HG02623 (cell line): ENCODE measurements around the gene JMJD6.
"Not testable (repeated sequence)": the region's sequence is repeated elsewhere in the genome, so short reads cannot be mapped to it uniquely, and the experiment has no call there.

ENCODE experiments used
- ATAC-seq: cut with Tn5 transposase; IDR thresholded peaks from one replicate; pipeline ENCODE4 v1.9.1; 2021; ENCODE audit warnings: moderate library complexity; ENCODE audit not compliant: unreplicated experiment

The JMJD6 gene

GRCh38 chr17:76700270-76700616 is 26.2 kb downstream of the JMJD6 start:
- ATAC-seq: no peak

DNA sequence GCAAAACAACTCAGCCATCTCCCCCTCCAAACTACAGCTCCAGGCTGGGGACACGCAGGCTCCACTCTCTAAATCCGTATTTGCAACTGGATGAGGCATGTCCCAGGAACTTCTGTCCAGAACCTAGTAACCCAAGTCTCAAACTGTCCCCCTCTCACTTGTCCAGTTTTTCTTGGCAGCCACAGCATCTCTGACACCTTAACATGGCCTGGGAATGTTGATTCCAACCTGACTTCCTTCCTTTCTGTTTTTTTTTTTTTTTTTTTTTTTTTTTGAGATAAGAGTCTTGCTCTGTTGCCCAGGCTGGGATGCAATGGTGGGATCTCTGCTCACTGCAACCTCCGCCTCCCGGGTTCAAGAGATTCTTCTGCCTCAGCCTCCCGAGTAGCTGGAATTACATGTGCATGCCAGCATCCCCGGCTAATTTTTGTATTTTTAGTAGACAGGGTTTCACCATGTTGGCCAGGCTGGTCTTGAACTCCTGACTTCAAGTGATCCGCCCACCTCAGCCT is 27.9 kb downstream of the JMJD6 start:
- ATAC-seq: not testable (repeated sequence)

GRCh38 chr17:76697702-76698465 is 28.5 kb downstream of the JMJD6 start:
- ATAC-seq: no peak

DNA sequence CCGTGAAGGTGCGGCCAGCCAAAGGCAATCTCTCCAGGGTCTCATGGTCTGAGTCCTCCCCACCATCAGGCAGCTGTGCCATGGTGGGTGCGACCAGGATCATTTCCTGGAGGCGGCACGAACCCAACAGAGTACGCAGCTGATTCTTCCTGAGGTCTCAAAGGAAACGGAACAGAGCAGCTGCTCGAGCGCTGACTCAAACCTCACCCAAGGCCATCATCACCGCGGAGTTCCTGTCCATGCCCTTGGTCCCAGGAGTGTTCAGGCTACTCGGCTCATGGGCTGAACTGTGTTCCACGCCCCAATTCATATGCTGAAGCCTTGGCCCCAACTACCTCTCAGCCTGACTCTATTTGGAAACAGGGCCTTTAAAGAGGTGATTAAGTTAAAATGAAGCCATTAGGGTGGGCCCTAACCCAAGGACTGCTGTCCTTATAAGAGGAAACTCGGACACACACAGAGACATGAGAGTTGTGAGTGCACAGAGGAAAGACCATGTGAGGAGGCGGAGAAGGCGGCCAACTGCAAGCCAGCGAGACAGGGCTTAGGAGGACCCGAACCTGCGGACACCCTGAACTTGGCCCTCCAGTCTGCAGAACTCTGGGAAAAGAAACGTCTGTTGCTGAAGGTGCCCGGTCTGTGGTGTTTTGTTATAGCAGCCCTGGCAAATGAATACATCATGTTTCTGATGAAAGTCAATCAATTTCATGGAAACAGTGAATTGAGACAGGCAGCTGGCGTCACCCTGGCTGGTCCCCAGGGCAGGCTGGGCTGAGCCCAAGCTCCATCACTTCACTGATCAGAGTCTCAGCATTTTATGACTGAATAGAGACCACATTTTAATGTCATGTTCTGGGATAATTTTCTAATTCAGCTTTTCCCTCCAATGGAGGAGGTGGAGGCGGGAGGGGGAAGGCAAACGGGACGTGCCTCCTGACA is 29.4 kb downstream of the JMJD6 start:
- ATAC-seq: no peak

DNA sequence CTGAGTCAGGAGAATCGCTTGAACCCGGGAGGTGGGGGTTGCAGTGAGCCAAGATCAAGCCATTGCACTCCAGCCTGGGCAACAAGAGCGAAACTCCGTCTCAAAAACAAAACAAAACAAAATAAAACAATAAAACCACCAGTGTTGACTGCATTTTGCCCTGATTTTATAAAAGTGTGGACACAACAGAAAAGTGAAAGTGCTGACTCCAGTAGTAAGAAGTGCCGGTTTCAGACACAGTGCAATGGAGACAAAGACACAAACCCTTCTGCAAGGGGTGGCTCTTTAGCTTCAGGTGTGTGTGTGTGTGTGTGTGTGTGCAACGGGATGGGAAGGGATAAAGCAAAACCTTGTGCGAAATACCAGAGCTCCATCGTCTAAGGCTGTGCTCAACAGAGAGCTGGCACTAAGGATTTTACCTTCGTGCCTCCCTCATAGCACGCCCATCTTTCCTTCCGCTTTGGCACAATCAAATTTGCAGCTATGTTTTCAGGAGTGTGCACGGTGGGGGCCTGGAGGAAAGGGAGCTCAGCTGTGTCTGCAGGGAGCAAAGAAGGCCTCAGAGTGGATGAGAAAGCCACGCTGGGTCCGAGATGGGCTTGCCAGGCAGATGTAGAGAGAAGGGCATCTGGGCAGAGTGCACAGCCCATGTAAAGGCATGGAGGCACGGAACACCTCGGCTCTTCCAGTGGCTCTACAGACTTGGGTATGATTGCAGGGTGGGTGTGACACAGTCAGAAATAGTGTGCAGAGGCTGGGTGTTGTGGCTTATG is 31.2 kb downstream of the JMJD6 start:
- ATAC-seq: no peak

- ATAC-seq: no peak
Observed at GRCh38 chr17:76691379-76692191, 34.8 kb downstream of the JMJD6 start.

- no peak for ATAC-seq
Observed at GRCh38 chr17:76690596-76691280, 35.7 kb downstream of the JMJD6 start.

DNA sequence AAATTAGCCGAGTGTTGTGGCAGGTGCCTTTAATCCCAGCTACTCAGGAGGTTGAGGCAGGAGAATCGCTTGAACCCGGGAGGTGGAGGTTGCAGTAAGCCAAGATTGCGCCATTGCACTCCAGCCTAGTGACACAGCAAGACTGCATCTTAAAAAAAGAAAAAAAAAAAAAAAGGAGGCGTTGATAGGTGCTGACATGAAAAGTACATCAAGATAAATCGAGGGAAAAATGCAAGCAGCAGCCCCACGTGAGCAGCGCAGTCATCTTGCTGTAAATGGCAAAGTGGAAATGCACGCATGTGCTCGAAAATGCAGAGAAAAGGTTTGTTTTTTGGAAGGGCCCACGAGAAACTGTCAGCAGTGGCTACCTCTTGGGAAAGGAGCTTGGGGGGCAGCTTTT is 36.5 kb downstream of the JMJD6 start:
- ATAC-seq: no peak

- ATAC-seq: no peak
Observed at GRCh38 chr17:76688165-76688622, 38.2 kb downstream of the JMJD6 start.

GRCh38 chr17:76687298-76688164 is 38.9 kb downstream of the JMJD6 start:
- ATAC-seq: no peak

DNA sequence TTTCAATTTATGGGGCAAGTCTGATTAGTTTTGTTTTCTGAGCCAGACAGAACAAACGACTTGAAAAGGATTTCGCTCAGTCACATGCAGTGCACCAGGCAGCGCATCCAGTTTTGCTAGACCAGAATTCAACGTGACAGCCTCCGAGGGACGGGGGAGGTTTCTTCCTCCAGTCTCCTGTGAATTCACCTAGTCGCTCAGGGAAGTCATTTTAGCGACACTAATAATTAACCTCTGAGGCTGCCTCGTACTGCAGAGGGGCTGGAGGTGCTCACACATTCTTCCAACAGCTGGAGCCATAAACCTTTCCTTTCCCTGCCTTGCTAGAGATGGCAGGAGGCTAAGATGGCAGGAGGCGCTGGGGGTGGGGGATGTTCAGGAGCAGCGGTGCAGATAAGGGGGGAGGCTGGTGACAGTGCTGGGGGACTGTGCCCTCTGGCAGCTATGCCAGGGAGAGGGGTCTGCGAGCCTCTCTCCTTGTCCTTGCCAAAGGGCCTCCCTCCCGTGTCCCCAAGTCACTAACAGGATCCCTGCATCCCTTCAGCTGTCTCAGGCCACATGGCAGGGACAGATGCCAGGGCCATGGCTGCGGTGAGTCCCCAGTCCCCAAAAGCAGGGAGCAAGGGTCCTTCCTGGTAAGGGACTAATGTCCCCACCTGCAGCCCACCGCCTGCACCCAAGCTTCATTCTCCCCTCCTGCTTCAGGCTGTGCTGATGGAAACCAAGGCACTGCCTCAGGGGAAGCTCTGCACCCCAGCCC is 39.7 kb downstream of the JMJD6 start:
- no peak for ATAC-seq

DNA sequence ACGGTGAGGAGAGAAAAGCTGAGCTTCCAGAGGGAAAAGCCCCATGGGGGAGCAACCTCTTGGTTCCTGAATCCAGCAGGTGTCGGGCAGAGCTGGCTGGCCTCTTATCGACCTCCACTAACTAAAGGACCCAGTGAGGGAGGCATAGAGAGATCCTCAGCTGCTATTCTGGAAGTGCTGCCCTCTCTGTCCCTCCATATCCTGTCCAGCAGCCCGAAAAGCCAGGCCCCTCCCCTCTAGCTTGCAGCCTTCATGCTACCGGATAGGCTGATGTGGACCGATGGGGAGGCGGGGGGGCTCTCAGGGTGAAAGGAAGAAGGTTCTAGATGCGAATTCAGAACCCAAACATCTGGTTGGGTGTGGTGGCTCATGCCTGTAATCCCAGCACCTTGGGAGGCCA is 40.6 kb downstream of the JMJD6 start:
- ATAC-seq: no peak

GRCh38 chr17:76685366-76685765 is 41.0 kb downstream of the JMJD6 start:
- no peak for ATAC-seq

DNA sequence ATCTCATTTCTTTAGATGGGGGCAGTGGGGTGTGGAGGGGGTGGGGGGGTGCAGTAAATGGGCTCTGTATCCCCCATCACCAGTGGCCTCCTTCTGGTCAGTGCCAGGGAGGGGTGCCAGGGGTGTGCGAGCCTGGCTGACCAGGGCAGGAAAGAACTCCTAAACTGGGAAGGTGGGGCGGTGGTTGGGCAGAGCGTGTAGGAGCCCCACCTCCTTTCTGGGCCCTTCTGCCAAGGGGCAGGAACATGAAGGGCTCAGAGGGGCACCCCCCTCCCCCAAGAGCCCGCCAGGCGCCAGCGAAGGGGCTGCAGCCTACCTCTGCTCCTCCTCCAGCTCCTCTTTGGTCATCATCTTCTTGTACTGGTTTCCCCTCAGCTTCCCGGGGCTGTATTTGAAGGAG is 41.6 kb downstream of the JMJD6 start:
- ATAC-seq: no peak

DNA sequence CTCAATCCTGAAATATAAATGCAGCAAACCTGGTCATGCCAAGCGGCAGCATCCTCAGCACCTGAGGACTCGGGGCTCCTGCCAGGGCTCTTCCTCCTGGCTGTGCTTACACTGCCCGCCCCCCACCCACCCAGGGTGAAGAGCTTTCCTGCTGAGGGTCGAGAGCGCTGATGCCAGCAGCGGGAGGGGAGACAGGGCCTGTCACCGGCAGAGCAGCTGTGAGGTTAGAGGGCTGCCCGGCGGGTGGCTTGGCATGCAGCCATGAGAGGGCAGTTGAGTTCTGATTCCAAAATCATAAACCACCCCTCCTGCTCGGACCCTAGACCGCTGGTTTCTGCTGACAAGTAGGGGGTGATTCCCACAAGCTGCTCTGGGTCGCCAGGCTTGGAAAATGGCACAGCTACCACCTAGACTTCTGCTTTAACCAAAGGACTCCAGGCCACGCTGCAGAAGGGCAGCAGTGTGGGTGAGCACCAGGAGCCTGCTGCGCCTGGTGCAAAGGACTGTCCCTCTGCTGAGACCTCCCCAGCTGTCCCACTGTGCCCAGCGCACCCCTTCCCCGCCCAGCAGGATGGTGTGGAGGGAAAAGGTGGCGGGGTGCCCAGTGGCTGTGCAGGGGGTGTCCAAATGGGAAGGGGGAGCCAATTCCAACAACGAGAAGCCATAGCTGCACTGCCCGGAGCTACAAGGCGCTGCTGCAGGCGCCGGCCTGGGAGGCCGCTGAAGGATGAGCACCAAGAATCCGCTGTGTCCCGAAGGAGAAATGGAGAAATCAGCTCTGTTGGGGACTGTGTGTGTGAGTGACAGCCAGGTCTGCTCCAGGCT is 42.3 kb downstream of the JMJD6 start:
- ATAC-seq: no peak

DNA sequence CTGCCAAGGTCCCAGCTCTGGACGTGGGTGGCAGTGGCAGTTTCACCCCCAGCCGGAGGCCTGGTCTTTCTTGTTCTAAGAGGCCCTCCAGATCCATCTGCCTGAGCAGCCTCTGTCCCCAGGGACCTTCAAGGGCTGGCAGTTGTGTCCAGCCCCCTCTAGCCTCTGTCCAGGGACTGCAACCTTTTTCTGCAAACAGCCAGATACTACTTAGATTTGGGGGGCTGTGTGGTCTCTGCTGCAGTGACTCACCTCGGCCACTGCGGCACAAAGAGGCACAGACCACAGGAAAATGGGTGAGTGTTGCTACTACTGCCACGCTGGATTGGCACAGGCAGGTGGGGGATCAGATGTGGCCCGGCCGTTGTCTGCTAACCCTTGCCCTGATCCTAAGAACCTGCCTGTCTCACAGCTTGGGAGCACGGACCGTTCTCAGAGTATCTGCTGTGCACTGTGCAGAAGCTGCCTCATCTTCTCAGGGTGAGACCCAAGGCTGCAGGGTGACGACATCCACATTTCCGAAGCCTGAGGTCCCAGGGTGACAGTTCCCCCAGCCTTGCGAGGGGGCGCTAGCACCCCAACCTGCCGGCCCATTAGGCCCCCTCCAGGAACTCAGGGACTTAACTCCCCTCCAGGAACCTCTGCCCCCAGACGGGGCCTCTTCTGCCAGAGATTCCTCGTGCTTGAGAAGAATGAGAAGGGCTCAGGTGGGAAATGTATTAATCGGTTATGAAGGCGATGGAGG is 43.2 kb downstream of the JMJD6 start:
- no peak for ATAC-seq
